Chondrocyte (in vitro differentiated cells): Measurements from ENCODE around the gene TWIST2. TPM values are rescaled to one million over a fixed set of nuclear protein-coding genes. Genes with fewer than 3 reads are reported as not detected.

ENCODE experiments used
- DNase-seq: peaks from one replicate; pipeline ENCODE4 v3.0.0; 2021; ENCODE audit warnings: mixed read lengths, low spot score
- H3K27ac Mint-ChIP-seq: one replicate; pipeline ENCODE4 v1.8.0; 2021; ENCODE audit warnings: mild to moderate bottlenecking, moderate library complexity, mixed read lengths; ENCODE audit not compliant: unreplicated experiment
- H3K27me3 Mint-ChIP-seq: 2 replicates; pipeline ENCODE4 v1.8.0; 2021; ENCODE audit warnings: low read depth, mixed read lengths
- H3K36me3 Mint-ChIP-seq: 2 replicates; pipeline ENCODE4 v1.8.0; 2021; ENCODE audit warnings: low read depth, mixed read lengths
- H3K4me1 Mint-ChIP-seq: 2 replicates; pipeline ENCODE4 v1.8.0; 2021; ENCODE audit warnings: low read depth, mild to moderate bottlenecking, mixed read lengths
- H3K4me3 Mint-ChIP-seq: one replicate; pipeline ENCODE4 v1.8.0; 2021; ENCODE audit warnings: mild to moderate bottlenecking, moderate library complexity, mixed read lengths; ENCODE audit not compliant: unreplicated experiment
- H3K9me3 Mint-ChIP-seq: 2 replicates; pipeline ENCODE4 v1.8.0; 2021; ENCODE audit warnings: low read depth, mixed read lengths
- total RNA-seq: library from RNA; stranded (reverse); gene quantifications from 3 replicates; pipeline ENCODE4 v1.2.1, GENCODE V29; 2021
- TF ChIP-seq, protein P1 (sequence below): fragments of 200-600 bp; sonication (generic); IDR thresholded peaks from 2 replicates; pipeline ENCODE4 v1.5.0; 2021; ENCODE audit warnings: antibody characterized with exemption, mild to moderate bottlenecking, moderate library complexity

Gene TWIST2
- total RNA-seq, 1 donor from 2014 or later = 2.4 TPM

DNA sequence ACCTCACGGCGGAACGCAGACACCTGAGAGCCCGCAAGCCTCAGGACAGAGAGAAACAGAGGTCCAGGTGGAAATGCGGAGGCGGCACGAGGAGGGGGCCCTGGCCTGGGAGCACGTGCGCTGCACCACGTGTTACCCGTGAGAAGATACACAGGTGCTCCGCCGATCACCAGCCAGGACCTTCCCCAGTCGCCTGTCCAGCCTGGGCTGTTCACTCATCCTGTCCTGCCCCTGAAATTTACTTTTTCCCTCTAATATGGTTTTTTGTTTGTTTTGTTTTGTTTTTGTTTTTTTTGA lies 44.3 kb downstream of the TWIST2 start:
- Mint-ChIP-seq H3K4me3 (no peak overlapping the region), H3K4me1 (peaks cover 18% of the 10 kb centered on the region), H3K27ac (no peak overlapping the region), H3K9me3 (no peaks in the 10 kb centered on the region), H3K36me3 (peaks cover 2% of the 10 kb centered on the region), H3K27me3 (no peaks in the 10 kb centered on the region)
- TF ChIP-seq, protein P1, sequence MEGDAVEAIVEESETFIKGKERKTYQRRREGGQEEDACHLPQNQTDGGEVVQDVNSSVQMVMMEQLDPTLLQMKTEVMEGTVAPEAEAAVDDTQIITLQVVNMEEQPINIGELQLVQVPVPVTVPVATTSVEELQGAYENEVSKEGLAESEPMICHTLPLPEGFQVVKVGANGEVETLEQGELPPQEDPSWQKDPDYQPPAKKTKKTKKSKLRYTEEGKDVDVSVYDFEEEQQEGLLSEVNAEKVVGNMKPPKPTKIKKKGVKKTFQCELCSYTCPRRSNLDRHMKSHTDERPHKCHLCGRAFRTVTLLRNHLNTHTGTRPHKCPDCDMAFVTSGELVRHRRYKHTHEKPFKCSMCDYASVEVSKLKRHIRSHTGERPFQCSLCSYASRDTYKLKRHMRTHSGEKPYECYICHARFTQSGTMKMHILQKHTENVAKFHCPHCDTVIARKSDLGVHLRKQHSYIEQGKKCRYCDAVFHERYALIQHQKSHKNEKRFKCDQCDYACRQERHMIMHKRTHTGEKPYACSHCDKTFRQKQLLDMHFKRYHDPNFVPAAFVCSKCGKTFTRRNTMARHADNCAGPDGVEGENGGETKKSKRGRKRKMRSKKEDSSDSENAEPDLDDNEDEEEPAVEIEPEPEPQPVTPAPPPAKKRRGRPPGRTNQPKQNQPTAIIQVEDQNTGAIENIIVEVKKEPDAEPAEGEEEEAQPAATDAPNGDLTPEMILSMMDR = no peak
- no peak for DNase-seq

DNA sequence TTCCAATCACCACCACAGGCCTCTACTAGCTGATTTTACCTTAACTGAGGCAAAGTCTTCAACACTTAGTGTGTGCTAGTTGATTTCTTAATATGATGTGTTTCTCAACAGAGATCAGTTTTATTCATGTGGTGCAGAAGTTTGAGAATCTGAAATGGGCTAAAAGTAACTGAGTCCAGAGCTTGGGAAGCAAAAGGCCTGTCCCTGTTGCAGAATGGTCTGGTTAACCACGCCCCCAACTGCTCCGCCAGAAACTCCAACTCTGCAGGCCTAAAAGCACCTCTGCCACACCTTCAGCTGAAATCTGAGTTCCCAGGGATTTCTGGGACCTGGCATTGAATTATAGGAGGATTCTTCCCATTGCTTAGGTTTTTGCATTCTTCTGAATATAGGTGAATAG lies 44.9 kb downstream of the TWIST2 start:
- no peaks in the 10 kb centered on the region for H3K27me3 Mint-ChIP-seq
- H3K27ac Mint-ChIP-seq = no peak overlapping the region
- TF ChIP-seq, protein P1 = no peak
- H3K9me3 Mint-ChIP-seq = no peaks in the 10 kb centered on the region
- peaks cover 18% of the 10 kb centered on the region for H3K4me1 Mint-ChIP-seq
- H3K36me3 Mint-ChIP-seq = peaks cover 2% of the 10 kb centered on the region
- no peak for DNase-seq
- no peak overlapping the region for H3K4me3 Mint-ChIP-seq

DNA sequence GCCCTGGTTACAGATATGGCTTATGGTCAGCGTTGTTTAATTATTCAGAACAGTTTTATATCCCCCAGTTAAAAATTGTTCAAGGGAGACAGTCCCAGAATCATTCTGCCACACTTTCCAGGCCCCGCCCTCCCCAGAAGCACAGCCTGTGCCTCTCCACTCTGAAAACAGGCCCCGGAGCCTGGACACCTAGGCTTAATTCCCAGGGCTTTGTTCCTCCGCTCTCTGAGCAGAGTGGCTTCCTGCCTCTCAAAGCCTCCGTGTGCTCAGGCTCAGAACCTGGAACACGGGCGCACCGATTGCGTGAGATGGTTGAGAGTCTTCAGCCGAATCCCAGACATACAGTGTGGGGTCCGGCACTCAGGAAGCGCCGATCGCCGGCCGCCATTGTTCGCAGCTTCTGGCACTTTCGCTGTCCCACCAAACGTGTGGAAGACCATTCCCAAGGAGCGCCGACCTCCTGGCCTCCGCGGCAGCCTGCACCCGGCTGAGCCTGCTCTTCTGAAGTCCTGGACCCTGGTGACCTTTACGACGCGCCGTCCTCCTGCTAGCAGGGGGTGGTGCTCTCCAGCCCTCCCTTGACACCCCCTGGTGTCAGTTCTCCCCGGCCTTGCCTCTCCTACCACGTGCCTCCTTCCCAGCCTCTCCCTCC lies 45.6 kb downstream of the TWIST2 start:
- no peak overlapping the region for H3K27ac Mint-ChIP-seq

DNA sequence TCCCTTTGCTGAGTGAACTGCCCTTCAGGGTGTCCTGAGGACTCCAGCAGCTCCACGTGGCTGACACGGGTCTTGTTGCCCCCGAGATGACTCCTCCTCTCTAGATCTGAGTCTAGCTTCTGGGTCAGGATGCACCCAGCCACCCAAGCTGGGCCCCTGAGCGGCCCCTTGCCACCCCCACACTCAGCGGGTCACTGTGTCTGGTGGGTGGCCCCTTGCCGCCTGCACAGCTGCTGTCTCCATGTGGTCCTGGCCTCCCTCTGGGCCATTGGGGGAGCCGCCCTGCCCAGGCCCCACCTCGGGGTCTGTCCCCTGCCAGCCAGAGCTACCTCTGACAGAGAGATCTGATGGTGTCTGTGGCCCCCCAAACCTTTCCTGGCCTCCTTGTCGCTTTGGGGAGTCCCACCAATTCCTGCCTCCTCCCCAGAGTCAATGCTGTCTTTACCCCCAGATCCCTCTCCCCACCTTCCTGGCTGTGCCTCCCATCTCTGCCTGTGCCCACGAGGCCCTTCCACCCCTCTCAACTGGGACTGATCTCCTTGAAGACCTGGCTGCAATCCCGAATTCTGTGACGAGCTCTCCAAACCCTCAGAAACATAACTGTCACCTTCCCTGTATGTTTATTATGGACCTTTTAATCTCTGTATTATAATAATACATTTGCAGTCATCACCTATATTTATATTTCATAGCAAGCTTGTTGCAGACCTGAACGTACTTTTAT lies 46.5 kb downstream of the TWIST2 start:
- DNase-seq = peak; percentile 86
- Mint-ChIP-seq H3K4me1 (peaks cover 18% of the 10 kb centered on the region), H3K4me3 (no peak overlapping the region), H3K9me3 (no peaks in the 10 kb centered on the region), H3K36me3 (peaks cover 2% of the 10 kb centered on the region), H3K27me3 (no peaks in the 10 kb centered on the region), H3K27ac (no peak overlapping the region)
- TF ChIP-seq, protein P1 = no peak

More for the DNA sequence above, 45.6 kb downstream of the TWIST2 start:
- H3K36me3 Mint-ChIP-seq = peaks cover 2% of the 10 kb centered on the region
- H3K4me1 Mint-ChIP-seq = peaks cover 18% of the 10 kb centered on the region
- H3K4me3 Mint-ChIP-seq = no peak overlapping the region
- no peaks in the 10 kb centered on the region for H3K9me3 Mint-ChIP-seq
- H3K27me3 Mint-ChIP-seq = no peaks in the 10 kb centered on the region
- DNase-seq = peak; percentile 68
- TF ChIP-seq, protein P1 = no peak

DNA sequence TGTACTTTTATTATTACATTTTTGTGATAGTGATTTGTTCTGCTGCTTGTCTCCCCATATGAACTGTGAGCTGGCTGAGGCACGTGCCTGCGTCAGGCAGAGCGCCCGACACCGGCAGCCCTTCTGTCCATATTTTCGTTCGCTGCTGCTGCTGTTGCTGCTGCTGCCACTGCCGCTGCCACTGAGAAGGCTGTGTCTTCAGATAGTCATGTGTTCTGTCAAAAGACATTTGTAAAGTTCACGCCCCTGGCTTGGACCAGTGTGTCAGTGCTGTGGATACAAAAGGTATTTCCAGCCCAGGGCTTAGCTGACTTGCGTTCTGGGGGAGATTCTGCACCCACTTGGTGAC lies 47.0 kb downstream of the TWIST2 start:
- Mint-ChIP-seq H3K36me3 (peaks cover 2% of the 10 kb centered on the region), H3K27ac (no peak overlapping the region), H3K9me3 (no peaks in the 10 kb centered on the region), H3K27me3 (no peaks in the 10 kb centered on the region), H3K4me3 (no peak overlapping the region), H3K4me1 (peaks cover 18% of the 10 kb centered on the region)
- peak; percentile 50 for DNase-seq
- TF ChIP-seq, protein P1 = no peak
